ENCODE results near the gene MLLT3. TPM values are rescaled to one million over a fixed set of nuclear protein-coding genes. Genes with fewer than 3 reads are reported as not detected.

The MLLT3 gene
- total RNA-seq, 2 donors from 2014 or later: 8.1 to 9.6 TPM

- no peaks in the 10 kb centered on the region for H3K4me1 ChIP-seq (ENCODE audit: control insufficient read depth in 1 of 2, low read depth in 2 of 2)
- no peak for TF ChIP-seq CTCF (IDR thresholded peaks at IDR 0.05)
- no peaks in the 10 kb centered on the region for H3K27me3 ChIP-seq (replicated peaks; ENCODE audit: insufficient read depth)
- H3K27ac ChIP-seq: no peak overlapping the region
- H3K4me3 ChIP-seq: no peak overlapping the region
- H3K36me3 ChIP-seq: no peaks in the 10 kb centered on the region
- ATAC-seq (ENCODE audit: insufficient number of reproducible peaks, low FRiP score, low read depth): no peak
- no peaks in the 10 kb centered on the region for H3K9me3 ChIP-seq
- DNase-seq (ENCODE audit: low spot score): no peak
These were observed 330.3 kb downstream of the MLLT3 start for GRCh38 chr9:20292002-20292401.

Other genes with a start within 250 kb of the MLLT3 start
- 10 to 100 TPM; 33.1 to 45.9 TPM for gene FOCAD, start 61.8 kb upstream of the MLLT3 start, total RNA-seq